Neutrophil (primary cell): ENCODE data around the gene CROCC2.

Experiments used
- H3K27ac ChIP-seq: fragments of 200-600 bp; sonication (generic); 2 replicates; pipeline ENCODE4 v1.5.1; 2016; ENCODE audit warnings: mild to moderate bottlenecking, moderate library complexity
- H3K27me3 ChIP-seq: fragments of 200-600 bp; sonication (generic); 2 replicates; pipeline ENCODE4 v1.6.0; 2016; ENCODE audit warnings: mild to moderate bottlenecking
- H3K36me3 ChIP-seq: fragments of 200-600 bp; sonication (generic); 2 replicates; pipeline ENCODE4 v1.5.1; 2017
- H3K4me1 ChIP-seq, 2 experiments: fragments of 200-600 bp in 1 of 2; sonication (generic) in 1 of 2; 1 replicate in 1 of 2; 2 replicates in 1 of 2; pipeline versions ENCODE4 v1.5.1 to v1.6.1; 2013 to 2016; ENCODE audit warnings: low read depth in 1 of 2, low read length in 1 of 2, mild to moderate bottlenecking in 1 of 2, moderate library complexity in 1 of 2; ENCODE audit not compliant: control insufficient read depth in 1 of 2, insufficient read depth in 1 of 2
- H3K4me3 ChIP-seq, 2 experiments: fragments of 200-600 bp in 1 of 2; sonication (generic) in 1 of 2; 1 replicate in 1 of 2; 2 replicates in 1 of 2; pipeline ENCODE4 v1.5.1; 2013 to 2016; ENCODE audit warnings: low read depth in 1 of 2, low read length in 1 of 2, mild to moderate bottlenecking in 1 of 2, moderate library complexity in 1 of 2
- H3K9me3 ChIP-seq: fragments of 200-600 bp; sonication (generic); 2 replicates; pipeline ENCODE4 v1.5.1; 2016
- CTCF ChIP-seq: fragments of 200-600 bp; sonication (generic); IDR thresholded peaks from 2 replicates; pipeline ENCODE4 v1.5.1; 2016; ENCODE audit warnings: antibody characterized with exemption

The CROCC2 gene

GRCh38 chr2:240932001-240932723, 26.0 kb downstream of the CROCC2 start:
- no peaks in the 10 kb centered on the region for H3K4me1 ChIP-seq
- no peak overlapping the region for H3K4me3 ChIP-seq
- no peaks in the 10 kb centered on the region for H3K27me3 ChIP-seq
- no peak overlapping the region for H3K27ac ChIP-seq
- no peaks in the 10 kb centered on the region for H3K36me3 ChIP-seq
- H3K9me3 ChIP-seq: no peaks in the 10 kb centered on the region
- TF ChIP-seq CTCF: no peak

- H3K4me3 ChIP-seq: no peak overlapping the region
- H3K27me3 ChIP-seq: no peaks in the 10 kb centered on the region
- no peaks in the 10 kb centered on the region for H3K36me3 ChIP-seq
- no peak for TF ChIP-seq CTCF
- H3K27ac ChIP-seq: no peak overlapping the region
- H3K4me1 ChIP-seq: no peaks in the 10 kb centered on the region
- no peaks in the 10 kb centered on the region for H3K9me3 ChIP-seq
These were observed 26.6 kb downstream of the CROCC2 start for GRCh38 chr2:240932724-240933047.

- Histone ChIP-seq H3K36me3 (no peaks in the 10 kb centered on the region), H3K4me1 (no peaks in the 10 kb centered on the region), H3K4me3 (no peak overlapping the region), H3K27me3 (no peaks in the 10 kb centered on the region), H3K27ac (no peak overlapping the region), H3K9me3 (no peaks in the 10 kb centered on the region)
- no peak for TF ChIP-seq CTCF
These were observed 27.2 kb downstream of the CROCC2 start for GRCh38 chr2:240933048-240933965.

- no peak for TF ChIP-seq CTCF
These were observed 28.0 kb downstream of the CROCC2 start for GRCh38 chr2:240933966-240934700.

GRCh38 chr2:240934701-240935102, 28.6 kb downstream of the CROCC2 start:
- Histone ChIP-seq H3K27me3 (peaks cover 4% of the 10 kb centered on the region), H3K36me3 (no peaks in the 10 kb centered on the region), H3K4me3 (no peak overlapping the region), H3K4me1 (no peaks in the 10 kb centered on the region), H3K27ac (no peak overlapping the region), H3K9me3 (no peaks in the 10 kb centered on the region)
- TF ChIP-seq CTCF: no peak

More at GRCh38 chr2:240933966-240934700, 28.0 kb downstream of the CROCC2 start:
- Histone ChIP-seq H3K27me3 (no peaks in the 10 kb centered on the region), H3K4me1 (no peaks in the 10 kb centered on the region), H3K27ac (no peak overlapping the region), H3K9me3 (no peaks in the 10 kb centered on the region), H3K4me3 (no peak overlapping the region), H3K36me3 (no peaks in the 10 kb centered on the region)
